ENCODE data around the gene HSPBP1. TPM values are rescaled to one million over a fixed set of nuclear protein-coding genes. Genes with fewer than 3 reads are reported as not detected.

Gene HSPBP1
- total RNA-seq, 1 experiment from 2014 or later = 65.2 TPM

GRCh38 chr19:55216461-55217198 lies 63.3 kb downstream of the HSPBP1 start (continued):
- TF ChIP-seq ERG (CRISPR knock-in tag; IDR thresholded peaks at IDR 0.05) (no peak), MLX (CRISPR knock-in tag; IDR thresholded peaks at IDR 0.05) (peak; percentile 93; the same call in 1 of the 2 replicates), TEAD1 (CRISPR knock-in tag; IDR thresholded peaks at IDR 0.05) (peak; percentile 98), FOXK1 (CRISPR knock-in tag; IDR thresholded peaks at IDR 0.05) (peak; percentile 96), USF2 (CRISPR knock-in tag; IDR thresholded peaks at IDR 0.05) (no peak), NR2C2 (CRISPR knock-in tag; IDR thresholded peaks at IDR 0.05) (peak; percentile 61), TEAD4 (CRISPR knock-in tag; IDR thresholded peaks at IDR 0.05) (peak; percentile 96), ZNF416 (CRISPR knock-in tag; IDR thresholded peaks at IDR 0.05) (0 out of 2 replicates have a peak, but pooled peaks have one; percentile 51), SP1 (CRISPR knock-in tag; conservative IDR thresholded peaks at IDR 0.05) (peak; percentile 70), ETV6 (CRISPR knock-in tag; IDR thresholded peaks at IDR 0.05) (peak; percentile 97), ZNF263 (CRISPR knock-in tag; IDR thresholded peaks at IDR 0.05; ENCODE audit: low read depth) (no peak), AR (CRISPR knock-in tag; IDR thresholded peaks at IDR 0.05) (no peak), SMAD4 (CRISPR knock-in tag; IDR thresholded peaks at IDR 0.05) (peak; percentile 94), ZNF138 (CRISPR knock-in tag; conservative IDR thresholded peaks at IDR 0.05) (no peak), ATF2 (CRISPR knock-in tag; IDR thresholded peaks at IDR 0.05; ENCODE audit: borderline replicate concordance, low read depth) (peak; percentile 90; the same call in 1 of the 2 replicates), ARID4B (CRISPR knock-in tag; IDR thresholded peaks at IDR 0.05; ENCODE audit: borderline replicate concordance) (peak; percentile 99), ZBTB21 (CRISPR knock-in tag; IDR thresholded peaks at IDR 0.05; ENCODE audit: borderline replicate concordance) (no peak; the same call in 1 of the 2 replicates), EMX1 (CRISPR knock-in tag; IDR thresholded peaks at IDR 0.05) (no peak), NFATC4 (CRISPR knock-in tag; IDR thresholded peaks at IDR 0.05) (no peak), RORB (CRISPR knock-in tag; IDR thresholded peaks at IDR 0.05) (no peak), KAT7 (CRISPR knock-in tag; IDR thresholded peaks at IDR 0.05; ENCODE audit: borderline replicate concordance) (no peak), FOXJ3 (CRISPR knock-in tag; IDR thresholded peaks at IDR 0.05; ENCODE audit: borderline replicate concordance) (no peak), NFE2L1 (CRISPR knock-in tag; IDR thresholded peaks at IDR 0.05) (peak; percentile 97), ZNF281 (CRISPR knock-in tag; IDR thresholded peaks at IDR 0.05) (peak; percentile 92), ZNF121 (CRISPR knock-in tag; IDR thresholded peaks at IDR 0.05) (peak; percentile 99), ZNF219 (CRISPR knock-in tag; IDR thresholded peaks at IDR 0.05; ENCODE audit: borderline replicate concordance) (peak; percentile 92)
